ENCODE results near the gene TBCCD1. TPM values are rescaled to one million over a fixed set of nuclear protein-coding genes. Genes with fewer than 3 reads are reported as not detected.

TBCCD1 gene
- total and polyA plus RNA-seq, 2 of the 8 experiments (the other 6 are each of a cell fraction or from before 2014, with no cell fraction given), result 11.3 to 13.9 TPM

DNA sequence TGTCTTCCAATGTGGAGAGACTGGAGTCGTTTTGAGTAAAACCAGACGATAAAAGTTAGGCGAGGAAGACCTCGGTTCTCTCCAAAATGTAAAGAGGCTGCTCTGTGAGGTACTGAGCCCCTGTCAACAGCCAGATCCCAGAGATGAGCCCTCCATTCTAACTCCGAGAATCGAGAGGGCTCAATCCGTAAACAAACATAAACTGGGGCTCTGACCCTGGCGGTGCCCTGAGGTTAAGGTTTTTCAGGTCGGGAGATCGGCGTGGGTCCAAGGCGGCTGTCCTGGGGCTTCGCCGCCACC, 417 bp downstream of the TBCCD1 start:
- H4K20me1 ChIP-seq (replicated peaks in 1 of 2; ENCODE audit: control insufficient read depth in 1 of 2, insufficient read depth in 2 of 2, low read length in 2 of 2), result peaks cover 0 to 4% of the 10 kb centered on the region in 2 experiments
- peaks cover 16% of the 10 kb centered on the region for H3K23me2 ChIP-seq (ENCODE audit: low read depth, low read length)
- H3K23ac ChIP-seq (ENCODE audit: insufficient read length), result no peak overlapping the region
- no peak overlapping the region for H2BK120ac ChIP-seq (replicated peaks; ENCODE audit: low read depth, low read length)
- peak overlapping the region; percentile 75 to 87 (median 82) for H3K9ac ChIP-seq (replicated peaks in 1 of 4; ENCODE audit: extremely low read depth in 1 of 4, low read depth in 3 of 4, low read length in 3 of 4)
- H2BK20ac ChIP-seq (ENCODE audit: low read length), result no peak overlapping the region
- ChIA-PET POLR2A (ENCODE audit: partially characterized antibody) (interaction anchor here (0.8 to 9.0 kb wide), 4 partner anchors 10 to 217 kb away, joined by 3 to 96 read pairs (median 4); partner anchors contain the start of gene EIF4A2), CTCF (ENCODE audit: partially characterized antibody) (interaction anchor here (0.6 to 1.6 kb wide), 2 partner anchors 26 to 369 kb away, joined by 3 to 6 read pairs; no protein-coding TSS in a partner anchor)
- TF ChIP-seq RAD21 (IDR thresholded peaks at IDR 0.05 in 1 of 2, conservative IDR thresholded peaks at IDR 0.05 in 1 of 2; ENCODE audit: low read depth in 2 of 2, low read length in 2 of 2) (no peak), MAFK (IDR thresholded peaks at IDR 0.05; ENCODE audit: low read depth, low read length) (no peak), GTF2F1 (IDR thresholded peaks at IDR 0.05; ENCODE audit: borderline replicate concordance, low read depth, low read length) (no peak), CEBPB (IDR thresholded peaks at IDR 0.05; ENCODE audit: low read depth, low read length) (no peak), NRF1 (IDR thresholded peaks at IDR 0.05; ENCODE audit: low read depth, low read length) (no peak), KDM5A (IDR thresholded peaks at IDR 0.05; ENCODE audit: low read length) (no peak), EGR1 (IDR thresholded peaks at IDR 0.05; ENCODE audit: borderline replicate concordance, low read depth, low read length) (no peak)
- TF ChIP-seq, protein P1, sequence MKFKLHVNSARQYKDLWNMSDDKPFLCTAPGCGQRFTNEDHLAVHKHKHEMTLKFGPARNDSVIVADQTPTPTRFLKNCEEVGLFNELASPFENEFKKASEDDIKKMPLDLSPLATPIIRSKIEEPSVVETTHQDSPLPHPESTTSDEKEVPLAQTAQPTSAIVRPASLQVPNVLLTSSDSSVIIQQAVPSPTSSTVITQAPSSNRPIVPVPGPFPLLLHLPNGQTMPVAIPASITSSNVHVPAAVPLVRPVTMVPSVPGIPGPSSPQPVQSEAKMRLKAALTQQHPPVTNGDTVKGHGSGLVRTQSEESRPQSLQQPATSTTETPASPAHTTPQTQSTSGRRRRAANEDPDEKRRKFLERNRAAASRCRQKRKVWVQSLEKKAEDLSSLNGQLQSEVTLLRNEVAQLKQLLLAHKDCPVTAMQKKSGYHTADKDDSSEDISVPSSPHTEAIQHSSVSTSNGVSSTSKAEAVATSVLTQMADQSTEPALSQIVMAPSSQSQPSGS (IDR thresholded peaks at IDR 0.05; ENCODE audit: low read length), result no peak
- H3K9me3 ChIP-seq (ENCODE audit: insufficient read depth in 2 of 2, low read depth in 1 of 2, low read length in 1 of 2), result no peaks in the 10 kb centered on the region
- H2BK5ac ChIP-seq (ENCODE audit: low read depth, low read length), result peak overlapping the region; percentile 62; the same call in 1 of the 2 replicates
- no peaks in the 10 kb centered on the region; a peak in 1 of 8 replicates for H3K36me3 ChIP-seq (ENCODE audit: control insufficient read depth in 2 of 4, insufficient read depth in 4 of 4, low read length in 3 of 4)
- no peak overlapping the region for H4K91ac ChIP-seq (replicated peaks; ENCODE audit: insufficient read length, low read length)
- no peak for FAIRE-seq
- H3K14ac ChIP-seq (ENCODE audit: insufficient read length), result no peak overlapping the region
- peaks cover 0 to 11% (median 4%) of the 10 kb centered on the region in 4 experiments; a peak in 6 of 7 replicates for H3K4me1 ChIP-seq (replicated peaks in 1 of 4; ENCODE audit: control insufficient read depth in 3 of 4, insufficient read depth in 4 of 4, low read length in 3 of 4)
- H3K4ac ChIP-seq (replicated peaks; ENCODE audit: insufficient read length, low read depth, low read length), result no peak overlapping the region
- peak overlapping the region; percentile 84 to 87 for H3K4me2 ChIP-seq (ENCODE audit: insufficient read depth in 1 of 2, low read depth in 2 of 2, low read length in 2 of 2)
- no peaks in the 10 kb centered on the region for H3K27me3 ChIP-seq (replicated peaks in 1 of 4; ENCODE audit: control insufficient read depth in 3 of 4, extremely low read depth in 1 of 4, insufficient read depth in 3 of 4, low read length in 3 of 4)
- H3K27ac ChIP-seq (ENCODE audit: low read depth, low read length), result peak overlapping the region; percentile 74
- no peak overlapping the region for H2BK12ac ChIP-seq (ENCODE audit: low read depth, low read length)
- H4K5ac ChIP-seq (ENCODE audit: insufficient read length, low read depth, low read length), result peak overlapping the region; percentile 94
- no peak for DNase-seq (ENCODE audit: low read depth in 1 of 2, low spot score in 2 of 2)
- peak overlapping the region; percentile 62 for H3K18ac ChIP-seq (ENCODE audit: extremely low read depth, low read length)
- WGBS, 2 experiments (ENCODE audit: extremely low coverage in 1 of 2, insufficient coverage in 1 of 2, insufficient read length in 1 of 2, insufficient replicate concordance in 2 of 2, low coverage in 1 of 2, low lambda C conversion rate in 2 of 2, missing lambda C conversion rate in 1 of 2), result 3% methylated on average over 14 of the region's 14 CpGs; no CpG with 5 or more reads in 1 of the 2 experiments
- peak overlapping the region; percentile 89 to 97 (median 90) for H3K4me3 ChIP-seq (ENCODE audit: extremely low read depth in 1 of 4, insufficient read depth in 2 of 4, low read depth in 3 of 4, low read length in 4 of 4)
- H2AFZ ChIP-seq (ENCODE audit: low read length), result peak overlapping the region; percentile 93
- no peak overlapping the region for H2AK5ac ChIP-seq (ENCODE audit: low read depth, low read length)
- H3K79me1 ChIP-seq (ENCODE audit: low read depth, low read length), result peaks cover 3% of the 10 kb centered on the region
- H3K79me2 ChIP-seq (ENCODE audit: control insufficient read depth in 1 of 2, insufficient read depth in 2 of 2, low read length in 2 of 2), result peaks cover 0 to 17% of the 10 kb centered on the region in 2 experiments; a peak in 3 of 4 replicates
- peak overlapping the region; percentile 63 for H3K56ac ChIP-seq (replicated peaks; ENCODE audit: insufficient read length, low read depth, low read length)
- H2BK15ac ChIP-seq (ENCODE audit: low read length), result no peak overlapping the region
- peak overlapping the region; percentile 73; the same call in 1 of the 2 replicates for H4K8ac ChIP-seq (ENCODE audit: extremely low read depth, insufficient read depth, low read length)
